HG02870 (cell line): ENCODE data around the gene PDF.
"Not testable (repeated sequence)": the region's sequence is repeated elsewhere in the genome, so short reads cannot be mapped to it uniquely, and the experiment has no call there.

Source experiments
- ATAC-seq: cut with Tn5 transposase; IDR thresholded peaks from one replicate; pipeline ENCODE4 v1.9.1; 2021; ENCODE audit warnings: mild to moderate bottlenecking, moderate library complexity; ENCODE audit not compliant: unreplicated experiment

PDF gene, protein sequence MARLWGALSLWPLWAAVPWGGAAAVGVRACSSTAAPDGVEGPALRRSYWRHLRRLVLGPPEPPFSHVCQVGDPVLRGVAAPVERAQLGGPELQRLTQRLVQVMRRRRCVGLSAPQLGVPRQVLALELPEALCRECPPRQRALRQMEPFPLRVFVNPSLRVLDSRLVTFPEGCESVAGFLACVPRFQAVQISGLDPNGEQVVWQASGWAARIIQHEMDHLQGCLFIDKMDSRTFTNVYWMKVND

DNA sequence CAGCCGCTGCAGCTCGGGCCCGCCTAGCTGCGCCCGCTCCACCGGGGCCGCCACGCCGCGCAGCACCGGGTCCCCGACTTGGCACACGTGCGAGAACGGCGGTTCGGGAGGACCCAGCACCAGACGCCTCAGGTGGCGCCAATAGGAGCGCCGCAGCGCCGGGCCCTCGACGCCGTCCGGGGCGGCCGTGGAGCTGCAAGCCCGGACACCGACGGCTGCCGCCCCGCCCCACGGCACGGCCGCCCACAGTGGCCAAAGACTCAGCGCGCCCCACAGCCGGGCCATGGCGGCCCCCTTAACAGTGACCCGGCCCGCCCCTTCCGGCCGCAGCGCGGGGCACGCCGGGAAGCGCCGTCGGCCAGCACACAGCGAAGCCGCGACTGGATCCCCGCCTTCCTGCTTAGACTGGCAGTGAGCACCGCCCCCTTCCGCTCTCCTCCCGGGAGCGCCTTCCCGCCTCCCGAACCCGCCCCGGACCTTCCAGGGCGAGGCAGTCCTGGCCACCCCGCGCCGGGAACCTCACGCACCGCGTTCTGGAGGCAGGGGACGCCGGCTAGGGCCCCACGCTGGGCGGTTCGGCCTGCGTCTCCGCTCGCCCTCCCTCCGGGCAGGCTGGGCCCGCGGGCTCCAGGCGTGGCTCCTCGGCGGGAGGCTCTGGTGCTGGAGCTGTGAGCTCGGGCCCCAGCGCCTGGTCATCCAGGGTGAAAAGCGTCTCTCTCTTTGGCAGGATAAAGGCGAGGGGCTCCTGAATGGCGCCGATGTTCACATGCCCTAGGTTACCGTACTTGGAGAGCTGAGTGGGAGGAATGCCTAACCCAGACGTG, at the start of gene PDF:
Gene PDF, minus strand, starts transcription at position 303 of the 824 bp plus-strand sequence. Its CDS starts 18 bp downstream, at position 285.
- ATAC-seq: peak; percentile 92

DNA sequence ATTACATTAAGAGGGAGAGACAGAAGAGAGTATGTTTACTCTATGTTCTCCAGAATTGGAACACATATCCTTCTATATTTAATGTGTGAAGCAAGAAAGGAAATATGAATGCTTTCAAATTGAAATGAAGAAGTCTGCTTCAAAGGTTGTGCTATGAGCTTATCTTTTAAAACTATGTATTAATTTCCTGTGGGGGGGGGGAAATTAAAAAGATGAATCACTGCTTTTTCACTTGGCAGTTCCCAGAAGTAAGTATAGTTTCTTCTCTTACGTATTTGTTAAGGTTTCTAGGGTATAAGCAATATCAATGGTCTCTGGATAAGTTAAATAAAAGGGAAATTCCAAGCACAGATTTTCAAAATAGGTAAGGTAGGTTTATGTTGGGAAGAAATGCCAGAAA, 48.4 kb upstream of the PDF start:
- no peak for ATAC-seq

DNA sequence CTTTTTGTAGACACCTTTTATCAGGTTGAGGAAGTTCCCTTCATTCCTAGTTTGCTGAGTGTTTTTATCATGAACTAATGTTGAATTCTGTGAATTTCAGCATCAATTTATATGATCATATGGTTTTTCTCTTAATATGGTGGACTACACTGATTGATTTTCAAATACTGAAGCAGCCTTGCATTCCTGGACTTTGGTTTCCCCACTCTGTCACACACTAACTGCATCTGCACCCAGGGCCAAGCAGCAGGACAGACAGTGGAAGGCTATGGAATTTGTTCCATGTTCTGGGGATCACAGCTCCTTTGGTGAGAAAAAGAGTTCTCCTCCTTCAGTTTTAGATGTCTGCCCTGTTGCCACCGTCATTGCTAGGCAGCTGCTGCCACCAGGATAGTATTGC, 47.6 kb upstream of the PDF start:
- ATAC-seq: no peak

DNA sequence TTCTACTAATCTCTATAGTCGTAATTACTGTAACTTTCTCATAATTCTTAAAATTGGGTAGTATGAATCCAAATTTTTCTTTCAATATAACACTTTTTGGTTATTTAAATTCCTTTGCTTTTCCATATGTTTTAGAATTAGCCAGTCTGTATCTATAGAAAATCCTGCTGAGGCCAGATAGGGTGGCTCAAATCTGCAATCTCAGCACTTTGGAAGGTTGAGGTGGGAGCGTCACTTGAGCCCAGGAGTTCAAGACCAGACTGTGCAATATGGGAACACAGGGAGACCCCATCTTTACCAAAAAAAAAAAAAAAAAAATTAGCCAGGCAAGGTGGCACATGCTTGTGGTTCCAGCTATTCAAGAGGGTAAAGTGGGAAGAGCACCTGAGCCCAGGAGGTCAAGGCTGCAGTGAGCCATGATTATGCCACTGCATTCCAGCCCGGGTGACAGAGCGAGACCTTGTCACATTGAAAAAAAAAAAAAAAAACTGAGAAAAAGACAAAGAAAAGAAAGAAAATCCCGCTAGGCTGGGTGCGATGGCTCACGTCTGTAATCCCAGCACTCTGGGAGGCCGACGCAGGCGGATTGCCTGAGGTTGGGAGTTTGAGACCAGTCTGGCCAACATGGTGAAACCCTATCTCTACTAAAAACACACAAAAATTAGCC, 46.1 kb upstream of the PDF start:
- ATAC-seq: no peak

DNA sequence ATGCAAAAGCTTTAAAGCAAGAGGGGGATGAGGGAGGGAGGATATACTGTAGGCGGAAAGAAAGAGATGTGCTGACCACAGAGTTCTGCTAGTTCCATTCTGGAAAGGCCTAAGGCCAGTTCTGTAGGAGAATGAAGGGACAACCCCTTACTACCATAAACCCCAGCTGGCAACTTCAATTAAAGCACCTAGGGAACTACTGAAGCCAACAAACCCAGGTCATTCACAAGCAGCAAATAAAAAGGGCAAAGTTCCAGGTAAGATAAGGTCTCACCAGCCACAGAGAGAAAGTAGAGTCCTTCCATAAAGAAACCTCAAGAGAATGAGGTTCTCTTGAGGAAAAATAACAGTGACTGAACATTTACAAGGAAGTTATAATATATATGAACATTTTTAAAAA, 42.6 kb upstream of the PDF start:
- no peak for ATAC-seq

DNA sequence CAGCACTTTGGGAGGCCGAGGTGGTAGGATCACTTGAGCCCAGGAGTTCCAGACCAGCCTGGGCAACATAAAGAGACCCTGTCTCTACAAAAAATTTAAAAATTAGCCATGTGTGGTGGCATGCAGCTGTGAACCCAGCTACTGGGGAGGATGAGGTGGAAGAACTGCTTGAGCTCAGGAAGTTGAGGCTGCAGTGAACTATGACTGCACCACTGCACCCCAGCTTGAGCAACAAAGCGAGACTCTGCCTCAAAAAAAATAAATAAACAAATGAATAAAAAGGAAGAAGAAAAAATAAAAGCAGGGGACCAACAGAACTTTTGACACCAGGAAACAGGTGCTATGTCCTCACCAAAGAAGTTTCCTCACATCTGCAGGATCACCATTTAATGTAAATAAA, 41.2 kb upstream of the PDF start:
- ATAC-seq: no peak

DNA sequence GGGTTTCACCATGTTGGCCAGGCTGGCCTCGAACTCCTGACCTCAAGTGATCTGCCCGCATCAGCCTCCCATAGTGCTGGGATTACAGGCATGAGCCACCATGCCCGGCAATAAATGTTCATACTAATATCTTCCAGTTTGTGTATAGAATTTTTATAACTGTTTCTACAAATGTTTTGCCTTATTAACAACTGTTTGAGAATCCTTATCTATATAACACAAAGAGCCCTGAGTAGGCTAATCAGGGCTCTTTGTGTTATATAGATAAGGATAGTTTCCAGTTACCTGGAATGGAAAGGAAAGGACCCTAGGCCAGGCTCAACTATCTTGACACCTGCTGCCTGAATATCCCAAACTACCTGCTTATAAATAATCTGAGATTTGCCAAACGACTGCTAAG, 38.5 kb upstream of the PDF start:
- ATAC-seq: no peak

DNA sequence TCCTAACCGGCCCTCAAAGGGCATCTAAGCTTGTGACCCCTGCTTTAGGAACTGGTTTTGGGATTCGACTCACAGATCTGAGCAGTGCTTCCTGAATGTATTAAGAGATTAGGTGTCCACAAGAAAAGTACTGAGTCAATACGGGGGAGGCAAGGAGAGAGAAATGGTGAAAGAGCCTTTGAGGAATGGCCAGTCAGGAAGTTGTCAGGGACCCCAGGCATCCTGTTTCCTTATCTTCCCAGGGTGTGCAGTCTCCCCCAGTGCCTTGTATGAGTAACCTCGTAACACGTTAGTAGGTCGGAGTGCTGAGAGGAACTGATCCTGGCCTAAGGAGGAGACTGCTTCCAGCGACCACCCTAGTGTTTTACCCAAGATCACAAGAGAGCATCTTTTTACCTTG, 37.6 kb upstream of the PDF start:
- ATAC-seq: no peak

DNA sequence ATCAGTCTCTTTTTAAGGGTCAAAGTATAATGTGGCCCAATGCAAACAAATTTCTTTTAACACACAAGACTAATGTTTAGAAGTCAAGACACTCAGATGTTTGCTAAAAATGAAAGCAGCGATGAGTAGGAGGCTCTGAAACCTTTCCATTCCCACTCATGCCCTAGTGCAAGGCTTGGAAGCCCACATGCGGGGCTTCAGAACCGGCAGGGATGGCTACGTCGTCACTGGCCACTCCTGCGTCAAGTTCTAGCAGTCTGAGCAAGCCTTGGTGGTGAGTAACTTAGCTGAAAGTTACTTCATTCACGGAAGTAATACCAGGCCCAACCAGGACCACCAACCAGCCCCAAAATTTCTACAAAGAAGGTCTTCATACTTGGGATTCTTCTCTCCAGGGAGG, 36.0 kb upstream of the PDF start:
- no peak for ATAC-seq

DNA sequence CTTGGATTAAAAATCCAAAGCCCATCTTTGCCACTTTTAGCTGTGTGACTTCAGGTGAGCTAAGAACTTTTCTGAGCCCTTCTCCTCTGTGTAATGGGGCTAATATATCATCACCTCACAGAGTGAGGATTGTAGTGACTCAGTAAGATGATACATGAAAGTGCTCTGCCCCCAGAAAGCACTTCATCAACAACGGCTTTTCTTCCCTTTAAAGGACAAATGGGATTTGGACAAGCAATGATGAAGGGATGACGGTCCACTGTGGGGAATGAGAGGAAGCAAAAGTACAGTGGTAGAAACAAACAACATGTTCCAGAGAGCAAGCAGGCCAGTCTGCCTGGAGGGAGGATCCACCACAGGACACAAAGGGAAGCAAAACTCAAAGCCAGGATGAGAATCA, 35.5 kb upstream of the PDF start:
- ATAC-seq: no peak

DNA sequence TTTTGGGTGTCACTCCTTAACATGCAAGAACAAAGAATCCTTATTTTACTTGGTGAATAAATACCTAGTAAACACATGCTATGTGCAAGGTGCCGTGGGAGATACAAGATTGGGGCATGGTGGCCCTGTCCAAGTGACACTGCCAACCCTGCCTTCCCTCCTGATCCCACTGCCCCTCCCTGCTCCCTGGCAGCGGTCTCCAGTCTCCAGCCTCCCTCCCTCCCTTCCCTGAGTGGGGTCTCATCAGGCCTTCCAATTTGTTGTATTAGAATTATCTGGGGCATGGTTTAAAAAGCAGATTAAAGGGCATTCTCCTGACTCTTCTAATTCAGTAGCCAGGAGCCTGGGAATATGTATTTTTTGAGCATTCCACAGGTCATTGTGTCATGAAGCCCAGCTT, 33.7 kb upstream of the PDF start:
- ATAC-seq: no peak

DNA sequence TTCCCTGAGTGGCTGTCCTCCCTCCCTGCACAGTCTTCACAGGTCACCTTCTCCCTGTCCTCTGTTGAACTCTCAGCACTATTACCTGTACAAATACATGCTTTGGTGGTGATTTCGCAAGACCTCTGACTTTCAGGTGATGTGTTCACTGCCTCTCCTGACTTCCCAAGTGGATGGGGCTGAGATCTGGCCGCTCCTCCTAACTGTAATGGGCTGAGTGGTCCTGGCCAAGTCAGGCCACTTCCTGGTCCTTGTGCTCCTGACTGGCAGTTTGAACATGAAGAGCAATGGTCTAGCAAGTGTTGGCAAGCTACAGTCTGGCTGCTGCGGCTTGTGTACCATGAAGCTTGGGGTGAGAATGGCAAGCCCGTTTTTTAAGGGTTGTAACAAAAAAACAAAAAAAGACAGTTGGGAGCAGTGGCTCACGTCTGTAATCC, 32.9 kb upstream of the PDF start:
- ATAC-seq: no peak

DNA sequence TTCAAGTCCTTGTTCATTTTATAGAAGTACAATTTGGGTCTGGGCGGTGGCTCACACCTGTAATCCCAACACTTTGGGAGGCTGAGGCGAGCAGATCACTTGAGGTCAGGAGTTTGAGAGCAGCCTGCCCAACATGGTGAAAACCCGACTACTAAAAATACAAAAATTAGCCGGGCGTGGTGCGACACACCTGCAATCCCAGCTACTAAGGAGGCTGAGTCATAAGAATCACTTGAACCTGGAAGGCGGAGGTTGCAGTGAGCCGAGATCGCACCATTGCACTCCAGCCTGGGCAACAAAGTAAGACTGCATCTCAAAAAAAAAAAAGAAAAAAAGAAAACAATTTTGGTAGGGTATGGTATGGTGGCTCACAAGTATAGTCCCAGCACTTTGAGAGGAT, 29.7 kb upstream of the PDF start:
- not testable (repeated sequence) for ATAC-seq

DNA sequence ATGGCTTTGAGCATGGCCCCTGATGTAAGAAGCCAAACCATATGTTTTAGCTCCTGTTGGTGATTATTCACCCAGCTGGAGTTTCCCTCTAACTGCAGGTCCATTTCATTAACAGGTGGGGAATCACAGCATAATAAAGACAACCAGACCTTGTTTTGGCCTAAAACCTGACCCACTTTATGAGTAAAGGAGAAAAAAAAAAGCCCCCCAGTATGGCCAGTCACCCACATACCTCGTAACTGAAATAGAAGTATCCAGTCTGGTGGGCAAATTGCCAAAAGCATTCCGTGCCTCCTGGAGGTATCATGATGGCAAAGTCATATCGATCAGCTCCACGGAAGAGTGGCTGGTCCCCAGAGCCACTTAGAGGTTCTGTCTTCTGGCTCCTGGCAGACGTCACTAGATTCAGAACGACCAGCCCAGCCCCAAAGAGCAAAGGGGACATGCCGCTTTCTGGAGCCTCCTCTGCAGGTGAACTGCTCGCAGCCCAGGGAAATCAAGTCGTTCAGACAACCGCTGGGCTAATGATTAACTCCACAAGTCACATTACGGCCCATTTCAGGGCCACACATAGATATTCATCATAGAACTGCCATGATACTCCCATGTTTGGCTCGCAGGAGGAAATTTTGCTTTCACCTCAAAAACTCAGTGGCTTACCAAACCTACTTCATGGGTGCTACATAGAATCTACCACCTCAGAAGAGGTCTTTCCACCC, 21.1 kb upstream of the PDF start, which contains the start of gene TMED6:
Gene TMED6, minus strand, starts transcription at position 478 of the 719 bp plus-strand sequence. Its CDS starts 33 bp downstream, at position 445.
- no peak for ATAC-seq

DNA sequence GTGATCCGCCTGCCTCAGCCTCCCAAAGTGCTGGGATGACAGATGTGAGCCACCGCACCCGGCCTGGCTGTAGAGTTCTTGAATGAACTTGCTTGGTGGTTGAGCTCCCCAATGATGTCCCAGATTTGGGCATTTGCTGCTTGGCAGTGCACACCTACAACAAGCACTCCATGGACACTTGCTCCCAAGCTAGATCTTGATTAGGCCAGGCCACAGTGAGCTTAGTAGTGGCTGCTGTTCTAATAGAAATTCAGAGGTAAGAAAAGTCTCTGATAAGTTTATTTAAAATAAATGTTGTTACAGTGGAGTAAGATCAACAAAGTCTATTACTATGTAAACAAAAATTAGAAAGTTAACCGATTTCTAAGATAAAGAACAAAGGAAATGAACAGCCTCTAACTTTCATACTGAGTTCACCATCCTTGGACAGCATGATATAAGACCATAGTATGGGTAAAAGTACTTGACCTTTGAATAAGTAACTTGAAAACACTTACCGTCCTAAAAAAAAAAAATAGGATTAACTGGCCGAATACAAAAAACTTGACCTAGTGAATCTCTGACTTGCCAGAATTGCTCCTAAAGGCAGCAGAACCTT, 20.2 kb upstream of the PDF start:
- no peak for ATAC-seq

DNA sequence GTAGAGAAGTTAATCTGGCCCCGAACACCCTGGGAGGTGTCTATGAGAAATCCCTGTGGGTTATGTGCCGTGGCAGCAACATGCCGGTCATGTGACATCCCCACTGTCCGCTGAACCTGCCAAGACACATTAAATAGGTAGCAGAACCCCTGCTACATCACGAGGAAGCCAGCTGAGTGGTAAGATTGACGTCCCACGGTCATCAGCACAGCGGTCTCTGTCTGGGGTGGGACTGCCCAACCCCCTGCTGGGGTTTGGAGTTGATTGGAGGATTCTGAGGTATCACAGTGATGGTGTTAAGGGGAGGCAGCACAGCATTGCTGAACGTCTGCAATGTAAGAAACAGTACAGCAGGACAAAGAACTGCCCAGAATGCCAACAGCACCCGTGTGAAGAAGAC, 19.1 kb upstream of the PDF start:
- ATAC-seq: no peak

DNA sequence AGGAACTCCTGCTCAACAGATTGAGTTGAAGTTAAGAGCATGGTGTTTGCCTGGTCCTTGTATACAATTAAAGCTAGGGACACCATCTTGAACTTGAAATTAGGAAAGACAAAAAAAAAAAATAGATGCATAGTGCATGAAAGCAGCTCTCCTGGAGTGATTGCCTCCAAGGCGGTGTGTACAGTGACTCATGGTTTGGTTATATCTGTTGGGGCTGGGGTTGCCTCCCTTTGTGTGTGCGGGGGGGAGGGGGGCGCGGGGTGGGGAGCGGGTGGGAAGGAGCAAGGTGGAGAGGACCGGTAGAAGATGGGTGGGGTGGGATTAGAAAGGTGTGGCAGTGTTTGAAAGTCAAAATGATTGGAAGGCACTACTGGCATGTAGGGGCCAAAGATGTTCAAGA, 17.8 kb upstream of the PDF start:
- no peak for ATAC-seq

DNA sequence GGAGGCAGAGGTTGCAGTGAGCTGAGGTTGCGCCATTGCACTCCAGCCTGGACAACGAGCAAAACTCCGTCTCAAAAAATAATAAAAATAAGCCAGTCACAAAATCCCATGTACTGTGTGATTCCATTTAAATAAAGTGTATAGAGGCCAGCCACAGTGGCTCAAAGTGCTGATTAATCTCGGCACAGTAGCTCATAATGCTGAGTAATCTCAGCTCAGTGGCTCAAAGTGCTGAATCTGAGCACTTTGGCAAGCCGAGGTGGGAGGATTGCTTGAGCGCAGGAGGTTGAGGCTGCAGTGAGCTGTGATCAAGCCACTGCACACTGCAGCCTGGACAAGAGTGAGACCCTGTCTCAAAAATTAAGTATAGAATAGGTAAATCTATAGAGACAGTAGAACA, 16.3 kb upstream of the PDF start:
- ATAC-seq: no peak

DNA sequence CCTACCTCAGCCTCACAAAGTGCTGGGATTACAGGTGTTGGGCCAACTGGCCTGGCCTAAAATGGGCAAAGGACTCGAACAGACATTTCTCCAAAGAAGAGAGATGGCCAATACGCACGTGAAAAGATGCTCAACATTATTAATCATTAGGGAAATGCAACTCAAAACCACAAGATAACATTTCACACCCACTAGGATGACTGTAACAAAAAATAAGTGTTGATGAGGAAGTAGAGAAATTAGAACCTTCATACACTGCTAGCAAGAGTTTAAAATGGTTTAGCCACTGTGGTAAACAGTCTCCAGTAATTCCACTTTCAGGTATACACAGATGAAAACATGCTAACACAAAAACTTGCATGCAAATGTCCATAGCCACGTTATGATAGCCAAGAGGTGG, 15.5 kb upstream of the PDF start:
- no peak for ATAC-seq

DNA sequence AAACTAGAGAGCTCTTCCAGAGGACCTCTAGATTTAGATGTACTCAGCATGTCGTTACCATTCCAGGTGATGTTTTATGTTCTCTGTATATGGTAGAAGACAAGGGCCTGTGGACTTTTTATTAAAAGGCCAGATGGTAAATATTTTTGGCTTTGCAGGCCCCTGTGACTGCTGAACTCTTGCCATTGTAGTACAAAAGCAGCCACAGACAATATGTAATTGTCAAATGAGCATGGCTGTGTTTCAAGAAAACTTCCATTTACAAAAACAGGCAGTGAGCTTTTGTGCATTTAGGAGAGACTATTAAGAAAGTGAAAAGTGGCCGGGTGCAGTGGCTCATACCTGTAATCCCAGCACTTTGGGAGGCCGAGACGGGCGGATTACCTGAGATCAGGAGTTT, 13.8 kb upstream of the PDF start:
- no peak for ATAC-seq

DNA sequence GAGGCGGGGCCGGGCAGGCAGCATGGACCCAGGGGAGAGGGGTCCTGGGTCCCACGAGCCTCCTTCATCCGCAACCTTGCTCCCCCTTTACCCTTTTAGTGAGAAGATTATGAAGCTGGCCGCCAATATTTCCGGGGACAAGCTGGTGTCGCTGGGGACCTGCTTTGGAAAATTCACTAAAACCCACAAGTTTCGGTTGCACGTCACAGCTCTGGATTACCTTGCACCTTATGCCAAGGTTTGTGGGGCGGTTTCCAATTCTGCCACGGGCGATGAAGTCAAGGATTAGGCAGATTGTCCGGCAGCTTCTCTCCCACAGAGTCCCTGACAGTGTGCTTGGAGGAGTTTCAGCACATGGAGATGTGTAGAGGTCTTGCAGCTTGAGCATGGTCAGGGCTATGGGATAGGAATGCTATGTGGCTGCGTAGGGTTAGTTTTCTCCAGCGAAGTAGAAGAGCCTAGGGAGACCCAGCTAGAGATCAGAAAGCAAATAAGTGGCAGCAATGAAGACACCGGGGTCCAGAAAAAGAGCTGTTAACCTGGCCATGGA, 9.8 kb upstream of the PDF start:
- ATAC-seq: no peak
